GM21737 (cell line): ENCODE results near the gene TEX2.
"Not testable (repeated sequence)": the region's sequence is repeated elsewhere in the genome, so short reads cannot be mapped to it uniquely, and the experiment has no call there.

Experiments
- ATAC-seq: cut with Tn5 transposase; IDR thresholded peaks from one replicate; pipeline ENCODE4 v1.9.1; 2021; ENCODE audit warnings: mild to moderate bottlenecking, moderate library complexity; ENCODE audit not compliant: unreplicated experiment

TEX2 gene

DNA sequence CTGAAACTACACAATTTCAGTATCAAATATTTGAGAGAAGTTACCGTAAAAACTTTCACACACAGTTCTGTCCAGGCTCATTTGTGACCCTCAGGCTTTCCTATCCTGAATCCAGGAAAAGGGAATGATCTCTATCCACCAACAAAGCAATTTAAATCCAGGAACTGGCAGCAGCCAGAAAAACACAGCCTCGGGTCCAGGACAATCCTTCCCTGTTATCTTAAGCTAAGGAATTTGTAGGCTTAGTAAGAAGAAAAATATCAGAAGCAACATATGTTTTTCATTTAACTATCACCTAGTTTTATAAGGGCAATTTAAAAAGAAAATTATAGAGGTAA, 47.1 kb downstream of the TEX2 start:
- no peak for ATAC-seq

- no peak for ATAC-seq
Observed at GRCh38 chr17:64214950-64215349, 48.1 kb downstream of the TEX2 start.

DNA sequence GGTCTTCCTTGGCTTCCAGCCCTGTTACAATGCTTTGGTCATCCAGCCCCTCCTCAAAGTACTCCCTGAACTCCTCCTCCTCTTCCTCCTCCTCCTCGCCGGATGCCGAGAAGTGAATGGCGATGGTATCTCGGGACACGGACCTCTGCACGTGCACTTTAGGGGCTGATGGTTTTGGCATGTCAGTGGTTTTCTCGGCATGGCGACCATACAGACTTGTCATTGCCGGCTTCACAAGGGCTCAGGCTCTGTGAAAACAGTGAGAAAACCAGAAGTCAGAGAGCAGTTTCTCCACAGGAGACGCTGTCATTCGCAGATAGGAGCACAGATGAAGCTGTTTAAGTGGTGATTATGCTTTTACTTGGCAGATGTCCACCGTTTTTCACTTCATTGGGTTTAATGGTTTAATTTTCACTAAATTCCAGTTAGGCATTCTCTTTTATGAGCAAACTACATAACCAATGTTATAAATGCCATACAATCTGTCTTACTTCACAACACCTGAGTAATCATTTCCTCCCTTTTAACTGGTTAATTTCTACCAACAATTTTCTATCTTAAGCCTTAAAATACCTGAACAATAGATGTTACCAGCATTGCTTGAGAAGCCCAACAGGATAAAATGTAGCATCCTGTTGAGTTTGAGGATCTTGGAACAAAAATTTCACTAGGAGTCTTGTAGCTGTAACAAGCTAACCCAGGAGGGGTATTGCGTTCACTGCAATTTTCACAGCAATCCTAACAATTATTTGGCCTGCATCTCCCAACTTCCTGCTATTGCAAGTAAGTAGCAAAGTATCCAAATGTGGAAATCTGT, 48.9 kb downstream of the TEX2 start:
- ATAC-seq, result no peak

DNA sequence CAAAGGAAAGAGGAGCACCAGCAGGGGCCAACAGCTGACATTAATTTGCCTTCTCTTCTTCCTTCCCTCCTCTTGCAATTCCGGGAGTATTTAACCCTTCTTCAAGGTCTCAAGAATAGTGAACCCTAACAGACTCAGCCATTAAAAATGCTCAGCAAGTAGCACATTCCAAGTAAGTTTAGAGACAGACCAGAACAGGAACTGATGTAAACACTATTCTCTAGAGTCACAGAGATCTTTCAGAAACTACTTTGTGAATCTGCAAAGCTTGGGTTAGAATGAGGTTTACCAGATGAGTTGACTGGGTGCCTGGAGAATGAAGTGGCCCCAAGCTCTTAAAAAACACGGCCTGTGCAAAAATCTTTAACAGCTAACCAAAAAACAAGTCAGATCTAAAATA, 50.9 kb downstream of the TEX2 start:
- ATAC-seq, result no peak

DNA sequence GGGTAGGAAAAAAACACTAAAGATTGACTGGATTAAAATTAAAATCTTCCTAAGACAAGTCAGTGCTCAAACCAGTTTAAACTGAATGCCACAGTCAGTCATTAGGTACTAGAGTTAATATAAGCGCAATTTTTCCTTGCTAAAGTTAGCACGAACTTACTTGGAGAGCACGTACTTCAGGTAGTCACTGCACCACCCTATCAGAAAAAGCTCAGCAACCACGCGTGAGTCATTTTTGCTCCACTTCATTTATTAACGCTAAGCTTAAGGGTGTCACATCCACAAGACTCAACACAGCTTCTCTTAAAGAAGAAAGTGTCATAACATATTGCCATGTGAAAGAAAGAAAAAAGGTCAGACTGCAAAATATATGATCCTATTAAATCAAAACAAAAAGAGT, 53.1 kb downstream of the TEX2 start:
- no peak for ATAC-seq

- ATAC-seq, result no peak
Observed at GRCh38 chr17:64209356-64209941, 53.6 kb downstream of the TEX2 start.

GRCh38 chr17:64208656-64209055, 54.4 kb downstream of the TEX2 start:
- not testable (repeated sequence) for ATAC-seq

DNA sequence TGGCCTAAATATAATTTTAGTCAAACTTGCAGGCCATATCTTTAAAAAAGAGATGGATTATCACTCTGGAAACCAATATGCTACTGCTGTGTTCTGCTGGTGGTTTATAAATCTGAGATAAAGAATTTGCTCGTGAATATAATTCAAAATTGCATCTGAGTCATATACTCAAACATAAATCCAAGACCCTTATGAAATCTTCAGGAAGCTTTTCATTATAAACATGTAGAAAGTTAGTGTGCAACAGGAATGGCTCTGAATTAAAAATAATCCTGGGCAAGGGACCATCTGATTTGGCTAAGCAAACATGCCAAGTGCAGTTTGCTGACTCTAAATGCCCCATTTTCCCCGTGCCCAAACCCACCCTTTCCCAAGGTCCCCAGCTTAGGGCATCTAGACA, 57.3 kb downstream of the TEX2 start:
- ATAC-seq, result no peak

DNA sequence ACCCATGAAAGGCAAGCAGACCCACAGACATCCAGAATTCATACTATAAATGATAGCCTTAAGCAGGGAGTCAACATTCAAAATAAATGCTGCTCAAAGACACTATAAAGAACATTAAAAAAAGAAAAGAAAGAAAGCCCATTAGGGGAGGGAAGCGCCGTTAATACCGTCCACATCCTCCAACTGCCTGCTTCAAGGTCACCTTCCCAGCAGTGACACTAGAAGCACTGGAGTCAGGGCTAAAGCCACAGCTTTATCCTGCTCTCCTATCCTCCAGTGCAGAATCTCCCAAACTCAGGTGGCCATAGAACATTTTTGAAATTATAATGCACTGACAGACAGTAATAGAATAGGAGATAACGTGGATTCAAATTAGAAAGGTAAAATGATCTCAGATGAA, 59.4 kb downstream of the TEX2 start:
- no peak for ATAC-seq

DNA sequence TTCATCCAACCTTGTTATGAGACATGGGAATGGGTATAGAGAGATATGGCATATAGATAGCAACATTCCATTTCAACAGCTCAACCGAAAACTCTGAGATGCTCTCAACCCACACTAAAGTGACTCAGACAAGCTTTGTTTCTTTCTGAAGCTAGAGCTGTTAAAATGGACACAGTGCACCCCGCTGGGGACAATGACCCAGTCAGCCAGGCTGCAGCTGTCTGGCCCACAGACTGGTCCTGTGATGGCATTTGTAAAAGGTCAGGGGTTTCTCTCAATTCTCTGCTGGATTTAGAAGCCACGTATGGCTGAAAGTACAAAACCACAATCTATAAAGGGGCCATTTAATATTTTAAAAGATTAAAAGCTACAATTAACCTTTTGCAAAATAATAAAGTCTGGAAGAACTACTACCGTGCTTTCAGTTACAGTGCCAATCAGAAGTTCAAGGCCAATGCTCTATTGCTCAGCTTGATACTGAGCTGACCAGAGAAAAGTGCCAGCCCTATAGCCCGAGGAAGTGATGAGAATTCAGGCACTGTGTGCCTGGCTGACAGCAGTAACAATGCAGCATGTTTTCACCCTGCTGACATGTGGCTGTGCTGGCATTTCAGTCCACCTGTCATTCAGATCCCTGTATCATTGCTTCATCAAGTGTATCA, 60.2 kb downstream of the TEX2 start:
- no peak for ATAC-seq

DNA sequence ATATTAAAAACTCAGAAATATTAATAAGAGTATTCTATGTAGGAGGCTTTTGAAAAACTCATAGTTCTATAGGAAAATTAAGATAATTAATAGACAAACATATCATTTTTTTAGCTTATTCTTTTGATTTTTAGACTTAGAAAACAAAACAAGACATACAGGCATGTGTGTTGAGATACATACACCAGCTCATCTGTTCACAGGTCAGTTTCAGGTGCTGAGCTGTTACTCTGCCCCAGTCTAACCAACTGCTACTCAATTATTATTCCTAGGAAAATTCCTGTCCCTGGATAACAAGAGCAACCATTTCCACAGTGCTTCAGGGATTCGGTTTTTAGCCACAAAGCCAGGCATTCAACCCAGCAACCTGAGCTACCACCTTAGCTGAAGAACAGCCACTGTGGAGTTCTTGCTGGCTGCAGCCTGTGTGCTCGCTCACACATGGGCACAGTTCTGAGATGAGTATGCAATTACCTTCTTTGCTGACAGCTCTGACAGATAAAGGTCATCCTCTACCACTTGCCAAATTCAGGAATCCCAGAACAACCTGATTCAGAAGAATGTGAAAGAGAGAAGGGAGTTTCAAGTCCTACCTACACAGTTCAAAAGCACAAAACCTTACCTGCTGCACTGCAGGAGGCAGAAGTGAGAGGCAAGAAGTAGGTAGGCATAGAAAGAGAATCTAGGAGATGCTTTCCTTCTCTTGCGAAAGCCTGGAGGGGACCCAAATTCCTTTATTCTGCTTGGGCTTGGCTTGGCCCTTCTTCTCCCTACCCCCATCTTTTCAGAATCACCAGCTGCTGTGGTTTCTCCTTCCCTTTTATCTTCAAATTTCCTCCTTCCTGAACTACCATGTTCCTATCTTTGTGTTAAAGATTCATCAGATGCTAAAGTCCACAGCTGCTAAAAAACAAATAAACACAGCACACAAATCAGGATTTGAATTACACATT, 62.7 kb downstream of the TEX2 start:
- no peak for ATAC-seq

DNA sequence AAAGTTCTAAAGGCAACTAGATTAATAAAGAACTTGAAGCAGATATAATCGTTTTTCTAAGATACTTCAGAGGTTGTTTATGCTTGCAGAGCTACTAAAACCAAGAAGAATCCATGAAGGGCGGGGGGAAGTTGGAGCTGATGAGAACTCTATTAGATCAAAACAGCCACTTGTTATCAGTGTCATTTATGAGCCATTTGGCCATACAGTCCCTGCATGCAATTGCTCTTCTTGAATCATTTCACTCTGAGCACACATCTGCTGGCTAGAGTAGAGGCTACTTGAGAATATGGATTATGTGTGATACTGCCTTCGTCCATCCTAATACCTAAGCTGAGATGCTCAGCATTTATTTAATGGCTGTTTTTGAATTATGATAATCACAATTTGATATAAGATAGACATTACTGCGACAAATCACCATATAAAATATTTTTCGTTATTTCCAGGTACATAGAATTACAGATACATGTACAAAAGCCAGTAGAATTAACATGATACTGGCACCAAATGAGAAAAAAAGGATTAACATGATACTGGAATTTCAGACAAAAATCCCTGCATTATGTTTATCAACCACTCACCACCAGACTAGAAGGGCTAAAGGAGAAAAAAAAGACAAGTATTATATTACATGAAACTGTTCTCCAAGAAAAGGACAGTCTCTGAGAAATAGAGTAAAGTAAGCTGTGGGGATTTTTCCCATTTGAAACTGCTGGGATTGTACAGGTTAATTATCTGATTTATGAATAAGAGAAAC, 64.5 kb downstream of the TEX2 start:
- ATAC-seq, result no peak

GRCh38 chr17:64196601-64197000, 66.5 kb downstream of the TEX2 start:
- no peak for ATAC-seq

DNA sequence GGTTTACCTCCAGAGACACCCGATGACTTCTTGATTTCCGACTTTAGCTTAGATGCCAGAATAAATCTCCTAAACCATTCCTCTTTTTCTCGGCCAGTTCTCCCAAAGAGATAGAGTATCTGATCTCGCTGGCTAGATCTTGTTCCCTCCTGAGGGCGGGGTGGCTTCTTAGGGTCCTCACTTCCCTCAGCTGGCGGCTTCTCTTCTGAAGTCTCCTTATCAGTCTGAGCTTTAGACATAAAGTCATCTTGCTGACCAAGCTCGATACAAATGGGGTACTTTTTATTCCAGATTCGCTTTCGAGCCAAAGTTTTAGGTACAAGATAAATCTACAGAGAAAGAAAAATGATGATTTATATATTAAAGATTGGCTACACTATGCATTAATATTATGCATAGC, 69.5 kb downstream of the TEX2 start:
- no peak for ATAC-seq

- no peak for ATAC-seq
Observed at GRCh38 chr17:64192589-64192988, 70.5 kb downstream of the TEX2 start.

- ATAC-seq, result no peak
Observed at GRCh38 chr17:64190472-64190871, 72.6 kb downstream of the TEX2 start.

GRCh38 chr17:64188088-64188487, 75.0 kb downstream of the TEX2 start:
- ATAC-seq, result no peak

DNA sequence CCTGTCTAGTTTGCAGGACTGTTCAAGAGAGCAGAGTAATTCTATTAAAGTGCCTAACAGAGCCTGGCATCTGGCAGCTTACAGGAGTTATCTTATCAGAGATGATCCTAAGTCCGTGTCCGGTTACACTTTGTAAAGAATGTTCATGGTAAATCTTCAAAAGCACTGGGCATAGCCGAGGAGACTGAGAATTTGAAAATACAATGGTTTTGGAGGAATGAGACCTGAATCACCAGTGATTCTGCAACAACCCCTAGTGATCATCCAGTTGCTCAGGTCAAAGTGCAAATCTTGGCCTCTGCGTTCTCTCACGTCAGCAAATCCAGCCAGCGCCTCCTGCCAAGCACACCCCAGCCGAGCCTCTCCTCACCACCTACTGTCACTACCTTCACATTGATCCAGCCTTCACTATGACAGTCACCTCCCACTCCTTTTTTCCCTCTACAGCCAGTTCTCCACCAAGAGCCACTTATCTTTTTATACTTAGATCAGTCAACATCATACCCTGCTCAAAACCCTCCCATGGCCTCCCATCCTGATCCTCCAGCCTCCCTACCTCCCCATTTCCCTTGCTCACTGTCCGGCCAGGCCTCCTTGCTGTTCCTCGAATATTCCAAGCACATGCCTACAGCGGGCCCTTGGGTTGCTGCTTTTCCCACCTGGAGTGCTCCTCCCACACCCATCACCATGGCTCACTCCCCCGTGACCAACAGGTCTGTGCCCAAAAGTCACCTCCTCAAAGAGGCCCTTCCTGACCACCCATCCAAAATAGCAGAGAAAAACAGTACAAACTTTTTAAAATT, 75.8 kb downstream of the TEX2 start:
- ATAC-seq, result no peak

- ATAC-seq, result no peak
Observed at GRCh38 chr17:64186171-64187092, 76.6 kb downstream of the TEX2 start.
